BJ (cell line): ENCODE measurements around the gene CFAP53. TPM values are rescaled to one million over a fixed set of nuclear protein-coding genes. Genes with fewer than 3 reads are reported as not detected.
"Not testable (repeated sequence)": the region's sequence is repeated elsewhere in the genome, so short reads cannot be mapped to it uniquely, and the experiment has no call there.

Experiments used
- CTCF ChIA-PET: fragments of 350-600 bp; formaldehyde crosslinking; extraction: SDS; loops from one replicate; lab custom pipeline; 2021; ENCODE audit warnings: antibody characterized with exemption, inconsistent platforms; lab: Yijun Ruan, JAX
- POLR2A ChIA-PET: fragments of 300-600 bp; sonication (Branson Sonifier 250); formaldehyde crosslinking; extraction: SDS; loops from one replicate; lab custom pipeline; 2021; ENCODE audit warnings: antibody characterized with exemption; lab: Charles Lee
- DNase-seq: peaks from one replicate; pipeline ENCODE4 v3.0.0-alpha.2; 2011; ENCODE audit warnings: low read depth
- H3K27me3 ChIP-seq: 2 replicates; pipeline ENCODE4 v1.6.0; 2011; ENCODE audit warnings: low read length; ENCODE audit not compliant: control insufficient read depth, insufficient read depth
- H3K36me3 ChIP-seq: 2 replicates; pipeline ENCODE4 v1.5.1; 2011; ENCODE audit warnings: low read length; ENCODE audit not compliant: control insufficient read depth, insufficient read depth
- H3K4me3 ChIP-seq: 2 replicates; pipeline ENCODE4 v1.5.1; 2011; ENCODE audit warnings: low read depth, mild to moderate bottlenecking, control low read depth, low read length
- polyA plus RNA-seq: library from polyadenylated mRNA; depleted of rRNA; stranded (reverse); fragments of >200 nt; gene quantifications from 2 replicates; pipeline ENCODE4 v1.2.3, GENCODE V29; 2011
- TF ChIP-seq, protein P1 (sequence below): IDR thresholded peaks from 2 replicates; pipeline ENCODE4 v1.5.1; 2011; ENCODE audit warnings: low read depth, mild to moderate bottlenecking, control low read depth, inconsistent platforms, low read length, moderate library complexity; ENCODE audit not compliant: insufficient read depth

The CFAP53 gene
- polyA plus RNA-seq, 1 experiment: 0.17 TPM

DNA sequence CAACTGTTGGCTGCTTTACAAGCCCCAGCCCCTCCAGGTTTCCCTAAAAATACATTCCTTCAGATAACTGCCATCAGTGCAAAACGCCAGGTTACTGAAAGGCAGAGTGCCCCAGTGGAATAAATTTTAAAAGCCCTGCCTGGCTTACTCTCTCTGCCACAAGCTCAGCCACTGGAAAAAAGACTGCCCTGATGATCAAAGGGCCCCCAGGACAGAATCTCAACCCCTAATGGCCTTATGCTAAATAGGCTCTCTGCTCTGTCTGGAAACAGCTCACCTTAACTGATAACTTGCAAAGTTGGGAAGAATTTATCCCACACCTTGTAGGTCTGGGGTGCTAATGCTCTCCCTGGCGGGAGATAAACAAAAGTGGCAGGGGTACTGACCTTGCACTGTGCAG lies 33.9 kb downstream of the CFAP53 start:
- no peaks in the 10 kb centered on the region for H3K36me3 ChIP-seq
- TF ChIP-seq, protein P1, sequence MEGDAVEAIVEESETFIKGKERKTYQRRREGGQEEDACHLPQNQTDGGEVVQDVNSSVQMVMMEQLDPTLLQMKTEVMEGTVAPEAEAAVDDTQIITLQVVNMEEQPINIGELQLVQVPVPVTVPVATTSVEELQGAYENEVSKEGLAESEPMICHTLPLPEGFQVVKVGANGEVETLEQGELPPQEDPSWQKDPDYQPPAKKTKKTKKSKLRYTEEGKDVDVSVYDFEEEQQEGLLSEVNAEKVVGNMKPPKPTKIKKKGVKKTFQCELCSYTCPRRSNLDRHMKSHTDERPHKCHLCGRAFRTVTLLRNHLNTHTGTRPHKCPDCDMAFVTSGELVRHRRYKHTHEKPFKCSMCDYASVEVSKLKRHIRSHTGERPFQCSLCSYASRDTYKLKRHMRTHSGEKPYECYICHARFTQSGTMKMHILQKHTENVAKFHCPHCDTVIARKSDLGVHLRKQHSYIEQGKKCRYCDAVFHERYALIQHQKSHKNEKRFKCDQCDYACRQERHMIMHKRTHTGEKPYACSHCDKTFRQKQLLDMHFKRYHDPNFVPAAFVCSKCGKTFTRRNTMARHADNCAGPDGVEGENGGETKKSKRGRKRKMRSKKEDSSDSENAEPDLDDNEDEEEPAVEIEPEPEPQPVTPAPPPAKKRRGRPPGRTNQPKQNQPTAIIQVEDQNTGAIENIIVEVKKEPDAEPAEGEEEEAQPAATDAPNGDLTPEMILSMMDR: no peak
- CTCF ChIA-PET: interaction anchor here (0.8 kb wide), 1 partner anchor 10 kb away, joined by 3 read pairs; no protein-coding TSS in a partner anchor
- POLR2A ChIA-PET: no interaction called here
- no peak for DNase-seq
- no peak overlapping the region for H3K4me3 ChIP-seq
- peaks cover 2% of the 10 kb centered on the region; the same call in 1 of the 2 replicates for H3K27me3 ChIP-seq

DNA sequence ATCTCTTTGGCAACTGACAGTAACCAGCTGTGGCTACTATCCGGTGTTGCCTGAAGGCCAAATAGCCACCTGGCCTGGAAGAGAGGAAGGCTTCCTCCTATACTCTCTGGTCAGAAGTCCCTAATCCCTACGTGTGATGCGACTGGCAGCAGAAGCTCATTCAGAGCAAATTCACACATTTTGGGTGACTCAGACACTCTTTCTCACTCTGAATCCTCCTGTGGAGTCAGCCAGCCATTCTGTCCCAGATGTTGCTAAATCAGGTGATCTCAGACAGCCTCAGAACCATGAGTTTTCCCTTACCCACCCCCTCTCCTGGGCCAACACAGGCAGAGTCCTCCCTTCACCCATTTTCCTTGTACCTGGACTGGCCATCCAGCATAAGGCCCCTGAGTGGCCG lies 34.7 kb downstream of the CFAP53 start:
- DNase-seq: no peak
- CTCF ChIA-PET: interaction anchor here (2.0 kb wide), 1 partner anchor 14 kb away, joined by 4 read pairs; no protein-coding TSS in a partner anchor

DNA sequence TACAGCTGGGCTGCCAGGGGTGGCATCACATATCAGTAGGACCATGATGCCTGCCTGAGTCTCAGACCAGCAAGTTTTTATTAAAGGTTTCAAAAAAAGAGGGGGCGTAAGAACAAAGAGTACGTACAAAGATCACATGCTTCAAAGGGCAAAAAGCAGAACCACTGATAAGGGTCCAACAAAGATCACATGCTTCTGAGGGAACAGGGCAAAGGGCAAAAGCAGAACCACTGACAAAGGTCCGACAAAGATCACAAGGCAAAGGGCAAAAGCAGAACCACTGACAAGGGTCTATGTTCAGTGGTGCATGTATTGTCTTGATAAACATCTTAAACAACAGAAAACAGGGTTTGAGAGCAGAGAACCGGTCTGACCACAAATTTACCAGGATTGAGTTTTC lies 46.0 kb downstream of the CFAP53 start:
- H3K27me3 ChIP-seq, DNase-seq, H3K4me3 ChIP-seq, CTCF ChIA-PET, H3K36me3 ChIP-seq, POLR2A ChIA-PET: not testable (repeated sequence)

More for the DNA sequence above, 34.7 kb downstream of the CFAP53 start:
- Histone ChIP-seq H3K4me3 (no peak overlapping the region), H3K36me3 (no peaks in the 10 kb centered on the region), H3K27me3 (peaks cover 2% of the 10 kb centered on the region; the same call in 1 of the 2 replicates)
- TF ChIP-seq, protein P1: no peak
- POLR2A ChIA-PET: no interaction called here

DNA sequence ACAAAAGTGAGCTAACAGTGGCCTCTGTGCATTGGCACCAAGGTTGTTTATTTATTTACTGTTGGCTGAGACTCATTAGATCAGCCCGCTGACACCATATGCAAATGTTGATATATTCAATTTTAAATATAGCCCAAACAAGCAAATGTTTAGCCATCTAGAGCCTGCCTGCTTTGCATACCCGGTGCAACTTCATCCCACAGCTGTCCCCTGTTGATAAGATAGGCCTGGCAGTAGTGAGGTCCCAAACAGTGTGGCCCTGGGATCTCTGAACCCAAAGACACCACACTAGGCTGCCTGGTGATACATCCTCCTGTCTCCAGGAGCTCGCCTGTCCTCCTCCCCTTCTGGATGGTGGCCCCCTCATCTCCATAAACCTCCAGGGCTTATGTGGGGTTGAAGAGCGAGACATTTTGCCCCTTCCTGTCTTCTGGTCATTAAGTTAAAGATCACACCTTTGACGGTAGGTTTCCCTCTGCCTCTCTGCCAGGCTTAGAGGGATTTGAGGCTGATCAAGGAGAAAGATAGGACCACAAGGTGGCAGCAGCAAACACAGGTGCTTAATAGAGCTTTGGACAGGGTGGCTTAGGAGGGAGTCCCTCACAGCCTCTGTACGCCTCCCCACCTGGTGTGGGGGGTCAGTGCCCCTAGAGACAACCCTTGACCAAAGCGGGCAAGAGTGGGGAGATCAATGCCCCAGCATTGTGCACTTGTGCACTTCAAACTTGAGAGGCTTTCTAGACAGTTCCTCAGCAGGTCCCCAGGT lies 47.7 kb downstream of the CFAP53 start:
- Histone ChIP-seq H3K4me3 (no peak overlapping the region), H3K27me3 (no peaks in the 10 kb centered on the region), H3K36me3 (no peaks in the 10 kb centered on the region)
- CTCF ChIA-PET: interaction anchor here (1.2 to 3.7 kb wide), 8 partner anchors 11 to 211 kb away, joined by 3 to 36 read pairs (median 4); no protein-coding TSS in a partner anchor
- DNase-seq: no peak
- POLR2A ChIA-PET: no interaction called here
- TF ChIP-seq, protein P1: peak; percentile 31

DNA sequence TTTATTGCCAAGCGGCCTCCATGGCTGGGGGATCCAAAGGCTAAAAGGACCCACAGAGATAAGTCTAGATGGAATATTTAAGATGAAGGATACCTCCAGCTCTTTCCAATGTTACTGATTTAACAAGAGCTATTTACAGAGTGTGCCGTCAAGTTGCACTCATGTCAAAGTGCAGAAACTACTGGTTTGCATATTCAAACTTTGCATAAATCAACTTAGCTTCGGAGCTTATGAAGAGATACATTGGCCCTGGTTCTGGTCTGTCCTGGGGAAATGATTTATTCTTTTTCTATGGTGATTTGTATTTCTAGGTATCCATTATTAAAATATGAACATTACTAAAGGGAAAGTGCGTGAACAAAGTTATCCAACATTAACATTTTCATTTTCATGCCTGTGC lies 57.0 kb downstream of the CFAP53 start:
- peaks cover 1% of the 10 kb centered on the region; the same call in 1 of the 2 replicates for H3K27me3 ChIP-seq
- no peak for DNase-seq
- H3K4me3 ChIP-seq: no peak overlapping the region
- TF ChIP-seq, protein P1: no peak
- ChIA-PET CTCF (no interaction called here), POLR2A (no interaction called here)
- H3K36me3 ChIP-seq: no peaks in the 10 kb centered on the region
